ENCODE results near the gene ASAH2B. TPM values are rescaled to one million over a fixed set of nuclear protein-coding genes. Genes with fewer than 3 reads are reported as not detected.

Gene ASAH2B
- total RNA-seq, 4 donors from 2014 or later, result 1.1 to 2.1 (median 1.2) TPM

DNA sequence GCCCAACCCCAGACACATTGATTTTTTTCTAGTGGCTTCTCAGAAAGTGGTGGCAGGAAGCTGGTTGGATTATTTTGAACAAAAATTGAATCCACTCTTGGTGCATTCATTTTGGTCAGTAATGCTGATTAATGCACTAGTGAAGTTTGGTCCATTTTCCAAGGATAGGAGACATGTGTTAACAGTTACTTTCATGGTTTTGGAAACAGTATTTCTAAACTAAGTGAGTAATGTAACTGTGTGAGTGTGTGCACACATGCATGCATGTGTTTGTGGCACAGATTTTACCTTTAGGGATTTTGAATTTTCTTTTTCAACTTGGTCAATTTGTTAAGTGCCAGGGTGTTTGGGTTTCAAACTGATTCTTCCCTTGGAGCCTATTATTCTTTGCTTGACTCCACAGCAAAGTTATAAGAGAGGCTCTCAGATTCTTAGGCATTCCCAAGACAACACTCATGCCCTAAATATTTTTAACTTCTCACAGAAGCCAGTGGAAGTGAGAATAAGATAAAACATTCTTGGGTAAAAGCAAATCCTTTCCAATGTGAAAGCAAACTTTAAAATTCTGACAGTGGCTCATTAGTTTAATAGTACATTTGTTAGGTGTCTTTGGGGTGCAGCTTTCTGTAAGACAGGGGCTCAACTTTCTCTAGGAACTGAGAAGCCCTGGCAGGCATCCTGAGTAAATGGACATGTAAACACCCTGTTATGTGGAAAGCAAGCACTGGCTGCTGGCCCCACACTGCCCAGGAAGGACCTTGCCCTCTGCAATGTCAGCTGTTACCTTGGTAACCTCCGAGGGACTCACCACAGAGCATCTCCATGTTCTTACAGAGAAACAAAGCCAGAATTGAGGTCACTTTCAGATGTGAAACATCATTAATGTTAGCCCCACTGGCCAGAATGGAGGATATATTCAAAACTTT is 68.4 kb downstream of the ASAH2B start:
- DNase-seq (ENCODE audit: low spot score) (no peak), ATAC-seq (ENCODE audit: low FRiP score) (no peak)
- no peak for TF ChIP-seq CTCF (IDR thresholded peaks at IDR 0.05)

Other genes starting within 250 kb of the ASAH2B start
- 100 to 1,000 TPM in 2 of 4 donors, 10 to 100 TPM in 2; 82.5 to 136 (median 96.4) TPM for gene SGMS1, start 116.0 kb upstream of the ASAH2B start, total RNA-seq
- gene A1CF, start 145.7 kb downstream of the ASAH2B start, total RNA-seq, result under 1 TPM in 1 of 4 donors, not detected in 3; 0.19 TPM

All from omental fat pad (tissue), 4 donors.